Amniotic stem cell (primary cell): ENCODE data around the gene PTPRB.

ENCODE experiments used
- DNase-seq: peaks from one replicate; lab custom pipeline; 2025; lab: John Stamatoyannopoulos, UW

PTPRB gene

DNA sequence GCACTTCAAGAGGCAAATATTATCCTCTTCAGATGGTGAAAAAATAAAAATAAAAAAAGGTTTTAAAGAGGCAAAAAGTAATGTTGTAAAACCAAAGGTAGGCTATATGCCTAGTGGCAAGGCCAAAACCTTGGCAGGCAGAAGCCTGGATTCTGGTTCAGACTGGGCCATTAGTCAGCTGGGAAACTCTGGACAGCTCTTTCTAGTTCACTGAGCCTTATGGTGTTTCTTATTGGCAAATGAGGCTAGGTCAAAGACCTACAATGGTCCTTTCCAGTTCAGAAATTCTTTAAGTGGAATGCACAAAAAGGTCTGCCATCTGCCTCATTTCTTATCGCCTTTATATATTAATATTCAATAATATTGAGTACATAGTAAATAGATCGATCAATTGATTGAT is 44.6 kb downstream of the PTPRB start:
- no peak for DNase-seq

DNA sequence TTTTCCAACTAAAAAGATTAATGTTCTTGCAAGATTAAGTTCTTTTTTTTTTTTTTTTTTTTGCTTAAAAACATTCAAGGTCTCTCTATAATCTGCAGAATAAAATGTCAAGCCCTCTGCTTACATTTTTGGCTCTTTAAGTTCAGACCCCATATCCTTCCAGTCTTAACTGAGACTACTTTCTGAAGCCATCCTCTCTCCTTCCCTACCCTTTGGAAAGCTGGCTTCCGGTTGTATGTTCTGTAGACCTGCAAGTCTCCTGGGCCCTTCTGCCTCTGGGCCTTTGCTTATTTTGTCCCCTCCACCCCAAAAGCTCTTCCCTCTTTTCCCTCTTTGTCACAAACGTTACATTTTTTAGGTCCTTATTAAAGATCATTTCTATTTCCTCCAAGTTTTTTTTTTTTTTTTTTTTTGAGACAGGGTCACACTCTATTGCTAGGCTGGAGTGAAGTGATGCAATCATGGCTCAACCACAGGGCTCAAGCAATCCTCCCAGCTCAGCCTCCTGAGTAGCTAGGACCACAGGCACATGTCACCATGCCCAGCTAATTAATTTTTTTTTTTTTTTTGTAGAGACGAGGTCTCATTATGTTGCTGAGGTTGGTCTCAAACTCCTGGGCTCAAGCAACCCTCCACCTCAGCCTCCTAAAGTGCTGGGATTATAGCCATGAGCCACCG is 46.5 kb downstream of the PTPRB start:
- no peak for DNase-seq

DNA sequence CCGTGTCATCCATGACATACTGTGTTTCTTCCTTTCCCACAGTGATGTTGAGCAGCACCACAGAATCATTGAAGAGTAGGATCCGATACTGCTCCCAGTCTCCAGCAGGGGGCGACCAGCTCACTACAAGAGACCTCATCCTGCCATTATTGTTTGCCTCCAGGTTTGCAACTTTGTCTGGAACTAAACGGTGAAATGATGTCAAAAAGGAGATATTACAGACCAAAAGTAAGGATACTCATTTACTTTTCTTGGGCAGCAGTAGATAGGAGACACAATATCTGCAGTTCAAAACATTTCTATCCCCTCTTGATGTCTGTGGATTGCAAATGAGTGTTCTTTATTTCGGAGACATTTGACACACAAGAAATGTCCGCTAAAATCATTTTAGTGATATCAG is 47.2 kb downstream of the PTPRB start:
- peak; percentile 48 for DNase-seq

DNA sequence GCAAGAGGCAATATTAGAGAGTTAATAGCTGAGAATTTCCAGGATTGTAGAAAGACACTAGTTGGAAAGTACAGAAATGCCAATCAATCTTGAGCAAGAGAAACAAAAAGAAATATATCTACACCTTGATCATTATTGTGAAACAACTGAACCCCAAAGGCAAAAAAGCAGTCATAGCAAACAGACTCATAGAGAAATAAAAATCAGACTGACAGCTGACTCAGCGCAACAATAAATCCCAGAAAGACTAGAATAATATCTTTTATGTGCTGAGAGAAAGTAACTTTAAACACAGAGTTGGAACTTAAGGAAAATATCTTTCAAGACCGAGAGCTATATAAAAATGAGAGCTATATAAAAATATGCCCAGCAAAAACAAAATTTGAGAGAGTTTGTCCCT is 52.9 kb downstream of the PTPRB start:
- no peak for DNase-seq

DNA sequence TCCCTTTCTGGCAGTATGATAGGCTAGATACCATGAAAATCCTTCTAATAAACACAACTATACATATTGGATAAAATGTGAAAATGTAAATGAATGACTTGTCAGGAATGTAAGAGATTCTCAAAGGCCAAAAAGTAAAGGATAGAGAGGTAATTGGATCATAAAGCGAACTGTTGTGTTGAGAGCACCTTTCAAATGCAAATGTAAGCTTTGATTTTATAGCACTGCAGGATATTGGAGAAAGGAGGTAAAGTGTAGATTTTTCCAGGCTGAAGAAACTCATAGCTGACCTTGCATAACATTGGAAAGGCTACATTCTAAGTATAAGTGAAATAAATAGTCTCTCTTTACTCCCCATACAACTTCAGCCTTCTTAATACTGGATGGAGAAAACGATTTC is 54.0 kb downstream of the PTPRB start:
- no peak for DNase-seq

DNA sequence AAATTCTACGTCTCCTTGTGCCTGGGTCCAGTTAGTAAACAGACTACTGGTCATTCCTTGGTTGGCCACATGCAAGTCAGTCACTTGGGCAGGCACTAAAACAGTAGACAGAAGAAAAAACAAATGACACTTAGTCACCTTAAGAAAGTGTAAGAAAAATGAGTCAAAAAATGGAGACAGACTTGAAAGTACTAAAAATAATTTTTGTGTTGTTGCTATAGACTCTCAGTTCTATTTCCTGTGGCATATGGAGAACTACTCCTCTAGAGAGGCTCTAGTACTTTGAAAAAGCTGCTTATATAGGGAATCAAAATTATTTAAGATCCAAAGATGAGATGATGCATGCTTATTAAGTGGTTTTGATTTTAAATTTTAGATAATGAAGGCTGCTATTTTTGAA is 56.0 kb downstream of the PTPRB start:
- no peak for DNase-seq

DNA sequence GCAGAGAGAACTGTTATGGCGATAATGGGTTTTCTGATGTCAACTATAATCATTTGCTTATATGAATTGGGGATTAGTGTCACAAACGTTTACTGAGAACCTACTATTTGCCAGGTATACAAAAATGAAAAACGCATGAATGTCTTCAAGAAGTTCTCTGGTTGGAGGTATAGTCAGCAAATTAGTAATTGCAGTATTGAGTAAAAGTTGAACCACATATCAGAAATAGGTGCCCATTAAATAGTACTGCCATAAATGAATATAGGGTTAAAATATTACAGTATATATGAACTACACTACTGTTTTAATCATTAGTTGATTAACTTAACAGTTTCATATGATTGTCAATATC is 60.0 kb downstream of the PTPRB start:
- no peak for DNase-seq

DNA sequence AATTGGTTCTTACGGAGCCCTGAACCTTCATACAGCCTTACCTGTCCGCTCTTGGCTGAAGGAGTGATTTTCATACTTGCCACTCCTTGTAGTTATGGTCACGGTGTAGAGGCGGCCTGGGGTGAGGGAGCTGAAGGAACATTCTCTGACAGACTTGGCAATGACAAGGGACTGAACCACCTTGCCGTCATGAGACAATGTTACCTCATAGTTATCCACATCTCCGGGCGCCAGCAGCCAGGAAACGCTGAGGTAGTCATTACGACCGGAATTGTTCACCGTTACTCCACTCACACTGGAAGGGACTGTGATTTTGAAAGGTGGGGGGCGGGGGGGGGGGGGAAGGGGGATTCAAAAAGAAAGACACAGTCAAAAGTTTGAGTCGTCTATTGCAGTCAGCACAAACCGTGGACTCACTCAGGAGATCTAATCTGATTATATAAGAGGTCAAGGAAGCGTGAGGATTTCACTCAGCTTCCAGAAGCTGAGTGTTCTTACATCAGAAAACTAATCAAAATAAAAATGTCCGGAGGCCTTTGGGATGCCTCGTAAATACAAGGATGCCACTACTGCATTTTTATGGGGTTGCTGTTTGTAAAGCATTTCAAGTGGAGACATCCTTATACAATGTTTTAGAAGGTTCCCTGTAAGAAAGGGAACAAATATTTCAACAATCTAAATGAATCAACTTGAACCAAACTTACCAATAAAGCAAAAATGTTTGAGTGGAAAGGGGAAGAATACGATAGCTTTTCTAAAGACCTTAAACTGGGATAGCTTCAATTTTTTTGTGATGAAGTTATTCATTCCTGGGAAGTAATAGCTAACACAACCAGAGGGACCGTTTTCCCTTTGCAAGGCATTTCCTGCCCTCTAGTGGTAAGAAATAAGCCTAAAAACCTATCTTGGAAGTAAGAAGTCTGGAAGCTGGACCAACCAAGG is 60.6 kb downstream of the PTPRB start:
- peak; percentile 74 for DNase-seq

DNA sequence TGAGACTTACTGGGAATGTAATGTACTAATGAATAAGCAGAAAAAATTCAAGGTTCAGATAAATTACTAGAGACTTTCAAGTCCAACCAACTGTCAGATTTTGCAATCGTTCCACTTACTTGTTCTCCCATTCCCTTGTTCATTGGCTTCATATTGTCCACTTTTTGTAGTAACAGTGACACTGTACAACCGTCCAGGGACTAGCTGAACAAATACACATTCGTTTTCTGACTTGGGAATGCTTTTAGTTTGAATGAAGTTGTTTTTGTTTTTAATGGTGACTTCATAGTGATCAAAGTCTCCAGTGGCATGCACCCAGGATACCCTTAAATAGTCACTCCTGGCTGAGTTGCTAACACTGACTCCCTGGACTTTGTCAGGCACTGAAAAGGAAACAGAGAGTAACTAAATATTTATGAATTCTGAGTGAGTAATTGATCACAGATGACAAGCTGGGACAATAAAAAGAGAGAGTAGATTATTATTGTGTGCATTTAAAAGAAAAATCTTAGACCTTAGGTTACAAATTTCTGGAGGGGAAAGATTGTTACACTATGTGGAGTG is 65.4 kb downstream of the PTPRB start:
- DNase-seq, result no peak

DNA sequence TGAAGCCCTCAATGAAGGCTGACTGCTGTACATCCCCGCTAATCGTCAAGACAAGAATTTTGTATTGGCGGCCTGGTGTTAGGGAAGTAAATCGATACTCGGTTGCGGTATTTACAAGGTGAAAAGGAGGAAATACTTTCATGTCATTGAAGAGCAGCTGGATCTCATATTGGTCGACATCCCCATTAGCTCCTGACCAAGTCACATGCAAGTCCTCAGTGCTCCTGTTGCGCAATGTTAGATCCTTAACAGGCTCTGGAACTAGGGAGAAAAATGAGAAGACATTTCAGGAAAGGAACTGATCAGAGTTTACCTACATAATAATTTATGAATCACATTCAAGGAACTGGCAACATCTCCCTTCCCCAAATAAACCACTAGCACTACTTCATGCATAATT is 66.2 kb downstream of the PTPRB start:
- DNase-seq, result no peak

DNA sequence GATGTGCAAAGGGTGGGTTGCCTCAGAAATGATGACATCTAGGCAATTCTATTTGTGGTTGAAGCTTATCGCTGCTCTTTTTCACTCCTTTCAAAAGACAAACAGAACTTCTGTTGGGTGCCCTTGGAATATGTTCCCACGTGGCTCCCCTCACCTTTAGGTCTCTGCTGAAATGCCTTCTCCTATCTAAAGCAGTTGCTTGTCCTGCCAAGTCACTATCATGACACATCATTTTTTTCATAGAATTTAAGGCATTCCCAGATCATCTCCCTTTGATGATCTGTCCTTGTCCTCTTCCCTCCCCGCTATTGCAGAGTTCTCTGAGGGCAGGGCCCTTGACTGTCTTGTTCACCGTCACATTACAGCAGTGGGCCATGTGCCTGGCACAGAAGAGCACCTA is 75.7 kb downstream of the PTPRB start:
- DNase-seq, result no peak

DNA sequence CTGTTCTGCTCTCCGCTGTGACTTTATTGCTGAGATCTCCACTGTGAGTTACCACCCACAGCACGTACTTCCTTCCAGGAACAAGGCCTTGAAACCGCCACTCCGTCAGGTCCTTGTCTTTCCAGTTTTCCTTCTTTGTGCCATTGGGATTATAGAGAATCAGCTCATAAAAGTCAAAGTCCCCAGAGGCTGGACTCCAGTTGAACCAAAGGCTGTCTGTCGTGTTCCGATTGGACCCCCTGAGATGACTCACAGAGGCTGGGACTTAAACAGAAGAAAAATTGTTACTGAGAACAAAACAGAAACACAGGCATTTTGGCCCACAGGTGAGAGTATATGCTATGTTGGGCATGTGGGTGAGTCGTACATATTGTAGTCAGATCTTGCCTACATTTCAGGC is 76.6 kb downstream of the PTPRB start:
- DNase-seq, result no peak

DNA sequence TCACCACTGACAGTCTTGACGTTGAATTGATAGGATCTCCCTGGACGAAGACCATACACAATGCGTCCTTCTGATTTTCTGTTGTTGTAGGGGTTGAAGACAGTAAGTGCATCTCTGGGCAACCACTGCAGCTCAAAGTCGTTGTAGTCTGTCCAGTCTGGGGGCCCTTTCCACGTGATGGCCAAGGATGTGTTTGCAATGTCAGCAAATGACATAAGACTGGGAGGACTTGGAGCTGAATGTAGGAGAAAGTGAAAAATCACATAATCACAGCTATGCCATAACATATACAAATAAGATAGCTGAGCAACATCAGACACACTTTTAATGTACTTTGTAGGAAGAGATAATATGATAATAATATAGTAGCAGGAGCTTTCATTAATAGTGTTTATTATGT is 77.8 kb downstream of the PTPRB start:
- no peak for DNase-seq

DNA sequence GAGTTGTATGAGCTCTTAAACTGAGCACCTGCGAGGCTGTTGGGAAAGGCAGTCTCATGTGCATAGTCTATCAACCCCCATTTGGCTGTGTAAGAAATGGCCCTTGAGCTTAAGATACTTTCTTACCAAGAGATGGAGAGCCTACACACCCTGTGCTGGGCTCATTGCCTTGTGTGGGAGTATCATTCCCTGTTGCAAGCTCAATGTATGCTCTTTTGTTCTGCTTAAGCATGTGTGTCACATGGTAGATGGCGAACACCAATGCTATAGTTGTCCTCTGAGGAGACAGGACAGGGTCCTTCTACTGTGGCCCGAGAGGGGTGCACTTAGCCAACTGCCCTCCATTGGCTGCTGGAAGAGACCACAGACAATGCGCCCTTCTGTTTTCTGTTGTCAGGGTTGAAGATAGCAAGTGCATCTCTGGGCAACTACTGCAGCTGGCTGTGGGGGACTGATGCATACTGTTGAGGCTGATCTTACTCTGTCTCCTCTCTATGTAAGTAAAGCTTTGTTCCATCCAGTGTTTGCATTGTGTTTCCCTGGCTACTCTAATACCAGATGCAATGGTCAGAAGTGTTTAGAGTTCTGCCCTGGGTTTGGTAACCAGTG is 79.5 kb downstream of the PTPRB start:
- DNase-seq, result no peak

DNA sequence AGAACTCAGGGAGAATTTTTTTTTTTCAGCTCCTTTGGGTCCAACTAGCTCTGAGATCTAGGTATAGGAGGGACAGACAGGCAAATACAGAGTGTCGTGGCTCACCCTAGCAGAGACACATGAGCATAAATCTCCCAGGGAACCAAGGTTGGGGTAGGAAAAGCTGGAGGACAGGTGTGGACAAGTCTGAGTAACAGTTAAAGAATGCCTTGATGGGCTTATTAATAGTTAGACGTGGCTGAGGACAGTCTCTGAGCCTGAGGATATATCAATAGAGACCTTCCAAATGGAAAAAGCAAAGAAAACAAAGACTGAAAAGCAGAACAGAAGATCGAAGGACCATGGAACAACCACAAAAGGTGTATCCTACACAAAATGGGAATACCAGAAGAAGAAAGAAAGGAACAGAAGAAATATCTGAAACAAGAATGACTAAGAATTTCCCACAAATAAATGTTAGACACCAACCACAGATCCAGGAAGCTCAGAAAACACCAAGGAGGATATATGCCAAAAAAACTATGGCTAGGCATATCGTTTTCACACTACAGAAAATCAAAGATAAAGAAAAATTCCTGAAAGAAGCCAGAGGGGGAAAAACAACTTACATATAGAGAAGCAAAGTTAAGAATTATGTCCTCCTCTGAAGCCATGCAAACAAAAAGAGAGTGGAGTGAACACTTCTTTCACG is 80.9 kb downstream of the PTPRB start:
- no peak for DNase-seq

DNA sequence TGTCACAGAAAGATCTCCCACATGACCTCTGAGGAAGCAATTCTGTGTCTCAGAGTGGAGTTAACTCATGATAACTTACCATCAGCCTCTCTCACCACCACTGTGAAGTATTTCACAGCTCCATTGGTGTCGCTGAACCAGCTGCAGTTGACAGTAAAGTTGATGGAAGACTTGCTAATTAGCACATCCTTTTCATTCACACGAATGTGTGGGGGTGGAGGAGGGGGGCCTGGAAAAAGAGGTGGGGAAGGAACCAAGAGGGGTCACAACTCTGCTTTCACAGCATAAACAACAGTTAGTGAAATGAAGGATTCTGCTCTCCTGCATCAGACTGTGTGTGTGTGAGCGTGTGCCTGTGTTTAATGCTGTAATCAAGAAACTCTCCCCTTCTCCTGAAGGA is 82.1 kb downstream of the PTPRB start:
- no peak for DNase-seq

DNA sequence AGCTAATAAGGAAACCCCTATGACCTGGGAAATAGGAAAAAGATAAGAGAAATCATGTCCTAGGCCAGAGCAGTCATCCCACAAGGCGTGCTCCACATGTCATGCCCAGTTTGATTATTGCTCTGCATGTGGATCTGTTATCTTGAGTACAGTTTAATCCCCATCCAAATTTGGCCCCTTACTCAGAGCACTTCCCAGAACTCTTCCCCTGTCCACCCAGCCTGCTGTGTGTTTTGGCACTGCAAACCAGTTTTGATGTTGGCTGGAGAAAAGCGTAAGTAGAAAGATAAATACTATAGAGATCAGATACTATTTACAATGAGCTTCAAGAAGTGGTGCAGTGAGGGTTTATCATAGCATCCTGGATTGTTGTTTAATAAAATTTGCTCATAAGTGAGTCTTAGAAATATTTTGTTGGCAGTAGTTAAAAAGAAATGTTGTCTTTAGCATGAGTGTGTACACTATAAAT is 83.8 kb downstream of the PTPRB start:
- DNase-seq, result no peak

DNA sequence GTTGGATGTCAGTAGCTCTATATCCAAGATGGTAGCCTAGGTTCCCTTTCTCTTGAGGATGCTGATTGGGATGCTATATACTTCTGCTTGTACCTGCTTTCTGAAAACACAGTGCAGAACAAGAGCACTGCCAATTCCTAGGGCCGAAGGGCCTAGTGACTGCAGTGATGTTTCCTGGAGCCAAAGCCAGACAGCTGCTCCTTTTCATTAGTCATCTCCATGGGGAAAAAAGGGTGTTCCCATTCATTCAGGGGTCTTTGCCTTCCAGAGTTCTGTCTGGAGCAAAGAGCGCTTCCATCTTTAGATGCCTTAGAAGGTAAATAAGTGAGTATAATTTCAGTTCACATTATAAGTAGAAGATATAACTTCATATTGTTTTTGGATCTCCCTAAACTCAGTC is 85.5 kb downstream of the PTPRB start:
- DNase-seq, result no peak

DNA sequence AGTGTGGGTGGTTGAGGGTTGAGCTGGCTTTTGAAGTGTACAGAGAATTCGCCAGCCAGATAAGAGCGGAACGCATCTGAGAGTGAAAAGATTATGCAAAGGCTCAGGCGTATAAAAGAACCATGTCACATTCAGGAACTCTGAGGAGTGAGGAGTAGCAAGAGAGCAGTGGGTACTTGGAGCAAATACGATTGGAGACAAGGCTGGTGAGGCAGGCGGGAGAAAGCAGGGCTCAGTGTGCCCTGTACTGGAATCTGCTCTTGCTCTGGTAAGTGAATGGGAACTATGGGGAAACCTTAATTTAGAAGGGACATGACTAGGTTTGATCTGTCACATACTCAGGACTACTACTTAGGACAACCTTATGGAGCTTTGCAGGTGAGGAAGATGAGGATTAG is 87.0 kb downstream of the PTPRB start:
- no peak for DNase-seq

DNA sequence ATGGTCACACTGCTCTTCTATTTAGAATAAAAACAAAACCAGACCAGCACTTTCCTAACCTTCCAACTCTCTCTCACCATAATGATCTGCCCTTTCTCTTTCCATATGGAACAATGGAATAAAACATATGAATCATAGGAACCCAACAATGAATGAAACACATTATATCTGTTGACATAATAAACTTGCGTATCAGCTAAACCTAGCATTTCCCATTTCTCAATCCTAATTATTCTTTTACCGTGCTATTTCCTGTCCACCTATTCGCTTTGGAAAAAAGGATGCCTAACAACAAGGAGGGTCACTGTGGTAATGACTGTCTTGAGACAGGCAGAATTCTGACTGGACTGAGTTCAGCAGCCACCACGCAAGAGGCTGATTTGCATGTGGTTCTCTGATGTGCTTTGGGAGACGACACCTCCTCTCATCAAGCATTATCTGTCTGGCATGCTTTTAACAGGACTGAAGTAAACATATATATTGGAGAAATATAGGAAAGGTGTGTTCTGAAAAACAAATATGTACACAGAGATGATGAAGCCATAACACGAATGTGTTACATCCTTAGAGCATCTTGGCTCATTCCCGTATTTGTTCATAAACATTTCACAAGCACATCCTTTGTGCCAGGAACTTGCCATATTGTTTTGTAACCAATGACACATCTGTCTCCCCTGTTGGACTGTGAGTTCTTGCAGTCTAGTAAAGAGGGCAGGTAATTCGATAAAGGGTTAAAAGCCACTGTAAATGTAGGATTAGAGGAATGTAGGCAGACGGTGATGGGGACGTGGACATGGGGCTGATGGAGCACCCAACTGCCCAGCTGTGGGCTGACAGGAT is 87.7 kb downstream of the PTPRB start:
- DNase-seq, result no peak

DNA sequence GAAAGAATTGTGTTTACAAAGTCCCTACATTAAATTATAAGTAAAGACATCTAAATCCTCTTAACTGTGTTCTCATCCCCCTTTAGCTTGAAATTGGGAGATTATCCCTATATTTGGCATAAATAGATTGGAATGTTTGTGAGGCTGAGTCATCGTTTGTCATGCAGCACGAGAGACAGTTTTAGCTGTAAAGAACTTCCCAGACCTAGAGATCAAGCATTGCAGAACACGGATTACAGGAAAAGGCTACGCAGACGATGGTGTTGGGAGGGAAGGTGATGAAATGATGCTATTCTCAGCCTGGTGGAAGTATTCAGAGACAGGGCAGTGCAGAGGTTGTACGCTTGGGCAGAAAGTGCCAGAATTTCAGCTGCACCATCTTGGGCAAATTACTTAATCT is 93.8 kb downstream of the PTPRB start:
- peak; percentile 38 for DNase-seq
